Lower leg skin (tissue), 4 donors: ENCODE measurements around the gene RNASE9. TPM values are rescaled to one million over a fixed set of nuclear protein-coding genes. Genes with fewer than 3 reads are reported as not detected.

ENCODE experiments used
- DNase-seq, 2 donors: peaks; one replicate each; pipeline ENCODE4 v3.0.0-alpha.2; 2019; ENCODE audit warnings: low spot score in 2 of 2
- H3K4me3 ChIP-seq: fragments of 200-600 bp; sonication (generic); 2 replicates; pipeline ENCODE4 v1.5.1; 2017; ENCODE audit warnings: mild to moderate bottlenecking, low read depth; ENCODE audit not compliant: poor library complexity, severe bottlenecking
- POLR2A ChIP-seq, 2 donors: fragments of 450-650 bp; IDR thresholded peaks; one replicate each; pipeline ENCODE4 v1.6.1; 2016 to 2017; ENCODE audit warnings: antibody characterized with exemption in 2 of 2, mild to moderate bottlenecking in 1 of 2, moderate library complexity in 1 of 2
- WGBS, 2 donors: methylation state at CpG; one replicate each; pipeline ENCODE4 v1.1.5; 2018; 5-methylcytosine and 5-hydroxymethylcytosine counted together
- intact Hi-C: fragments of 100-400 bp; cut with DNase I; formaldehyde crosslinking; loops from one replicate; pipeline ENCODE4 v1.15.0; 2023; ENCODE audit warnings: low total_unique reads
- total RNA-seq, 4 donors: library from RNA; depleted of rRNA; stranded (reverse); fragments of >200 nt; gene quantifications; one replicate each; pipeline ENCODE4 v1.1.0, GENCODE V29; 2016
- TF ChIP-seq, protein P1 (sequence below), 3 donors: fragments of 450-650 bp; IDR thresholded peaks; one replicate each; pipeline ENCODE4 v1.5.1; 2016; ENCODE audit warnings: antibody characterized with exemption in 3 of 3, mild to moderate bottlenecking in 3 of 3, moderate library complexity in 2 of 3

The RNASE9 gene
- total RNA-seq, 4 donors from 2014 or later: not detected

DNA sequence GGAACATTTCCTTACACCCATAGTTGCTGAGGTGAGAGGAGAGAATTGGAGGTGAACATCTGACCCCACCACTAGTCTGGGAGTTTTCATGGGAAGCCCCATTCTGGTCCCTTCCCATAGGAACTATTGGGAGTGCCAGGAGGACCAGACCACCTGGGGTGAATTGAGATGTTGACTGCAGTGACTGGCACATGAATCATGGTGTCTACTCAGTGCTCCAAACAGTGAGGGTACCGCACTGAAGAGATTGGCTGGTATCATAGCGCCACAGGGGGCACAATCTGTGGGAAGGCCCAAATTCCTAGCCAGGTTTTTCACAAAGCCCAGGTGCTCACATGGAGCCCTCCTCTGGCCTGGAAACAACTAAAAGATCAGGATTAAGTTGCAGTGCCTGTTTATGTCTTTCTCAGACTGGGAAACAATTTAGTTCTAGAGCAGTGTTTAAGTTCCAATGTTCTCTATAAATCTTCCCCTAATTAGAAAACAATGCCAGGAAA lies 3.7 kb upstream of the RNASE9 start:
- 75 to 95% methylated on average over 2 of the region's 2 CpGs for WGBS, 2 donors
- TF ChIP-seq POLR2A (IDR thresholded peaks at IDR 0.05): no peak
- TF ChIP-seq, protein P1, sequence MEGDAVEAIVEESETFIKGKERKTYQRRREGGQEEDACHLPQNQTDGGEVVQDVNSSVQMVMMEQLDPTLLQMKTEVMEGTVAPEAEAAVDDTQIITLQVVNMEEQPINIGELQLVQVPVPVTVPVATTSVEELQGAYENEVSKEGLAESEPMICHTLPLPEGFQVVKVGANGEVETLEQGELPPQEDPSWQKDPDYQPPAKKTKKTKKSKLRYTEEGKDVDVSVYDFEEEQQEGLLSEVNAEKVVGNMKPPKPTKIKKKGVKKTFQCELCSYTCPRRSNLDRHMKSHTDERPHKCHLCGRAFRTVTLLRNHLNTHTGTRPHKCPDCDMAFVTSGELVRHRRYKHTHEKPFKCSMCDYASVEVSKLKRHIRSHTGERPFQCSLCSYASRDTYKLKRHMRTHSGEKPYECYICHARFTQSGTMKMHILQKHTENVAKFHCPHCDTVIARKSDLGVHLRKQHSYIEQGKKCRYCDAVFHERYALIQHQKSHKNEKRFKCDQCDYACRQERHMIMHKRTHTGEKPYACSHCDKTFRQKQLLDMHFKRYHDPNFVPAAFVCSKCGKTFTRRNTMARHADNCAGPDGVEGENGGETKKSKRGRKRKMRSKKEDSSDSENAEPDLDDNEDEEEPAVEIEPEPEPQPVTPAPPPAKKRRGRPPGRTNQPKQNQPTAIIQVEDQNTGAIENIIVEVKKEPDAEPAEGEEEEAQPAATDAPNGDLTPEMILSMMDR (IDR thresholded peaks at IDR 0.05): no peak
- no peak overlapping the region for H3K4me3 ChIP-seq
- no peak for DNase-seq
- intact Hi-C loops: no loop called here

DNA sequence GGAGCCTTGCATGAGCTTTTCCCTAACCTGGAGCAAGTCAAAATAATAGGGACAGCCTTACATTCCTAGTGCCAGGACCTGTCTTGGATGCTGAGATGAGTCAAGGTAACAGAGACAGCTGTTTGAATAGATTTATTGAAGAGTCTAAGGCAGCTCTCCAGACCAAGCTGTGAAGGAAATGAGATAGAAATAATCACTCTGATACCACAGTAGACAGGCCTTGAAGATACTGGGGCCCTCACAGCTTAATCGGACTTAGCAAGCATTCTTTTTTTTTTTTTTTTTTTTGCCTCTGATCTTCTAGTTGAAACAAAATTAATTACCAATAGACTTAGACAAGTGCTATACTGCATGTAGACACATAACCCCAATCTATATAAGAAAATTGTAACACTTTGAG lies 3.1 kb upstream of the RNASE9 start:
- WGBS, 2 donors: 70 to 81% methylated on average over 1 of the region's 1 CpG
- DNase-seq: no peak
- H3K4me3 ChIP-seq: no peak overlapping the region
- intact Hi-C loops: no loop called here
- no peak for TF ChIP-seq POLR2A (IDR thresholded peaks at IDR 0.05)
- TF ChIP-seq, protein P1 (IDR thresholded peaks at IDR 0.05): no peak

DNA sequence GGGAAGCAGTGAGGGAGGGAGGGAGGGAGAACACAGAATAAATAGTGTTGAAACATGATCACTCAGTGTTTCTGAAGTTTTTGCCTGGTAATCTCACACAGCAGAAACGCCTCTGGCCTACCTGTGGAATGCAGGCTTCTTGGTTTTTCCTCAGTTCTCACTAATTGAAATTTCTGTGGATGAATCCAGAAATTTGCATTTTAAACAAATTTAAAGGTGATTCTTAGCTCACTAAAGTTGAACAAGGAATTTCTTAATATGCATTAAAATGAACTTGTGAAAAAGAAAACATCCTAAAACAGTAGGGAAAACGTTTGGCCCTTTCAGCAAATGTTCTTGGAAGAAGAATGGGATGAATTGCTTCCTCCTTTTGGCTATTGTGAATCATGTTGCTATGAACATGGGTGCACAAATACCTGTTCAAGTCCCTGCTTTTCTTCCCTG lies 1.4 kb downstream of the RNASE9 start:
- TF ChIP-seq, protein P1 (IDR thresholded peaks at IDR 0.05): no peak
- TF ChIP-seq POLR2A (IDR thresholded peaks at IDR 0.05): no peak
- 37 to 40% methylated on average over 2 of the region's 2 CpGs for WGBS, 2 donors
- DNase-seq: no peak
- intact Hi-C loops: no loop called here
- H3K4me3 ChIP-seq: no peak overlapping the region

DNA sequence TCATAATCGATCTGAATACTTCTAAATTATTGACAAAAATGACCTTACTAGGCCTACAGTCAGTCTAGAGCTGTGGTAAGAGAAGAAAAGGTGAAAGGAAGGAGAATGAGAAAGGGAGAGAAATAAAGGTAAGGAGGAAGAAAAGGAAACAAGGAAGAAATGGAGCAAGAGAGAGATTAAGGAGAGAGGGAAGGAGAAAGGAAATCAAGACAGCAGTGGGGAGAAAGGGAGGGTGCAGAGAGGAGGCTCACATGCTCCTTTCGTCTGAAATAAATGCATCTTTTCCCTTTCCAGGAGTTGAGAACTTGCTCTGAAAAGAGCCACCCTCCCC lies 3.7 kb downstream of the RNASE9 start:
- intact Hi-C loops: no loop called here
- no peak for DNase-seq
- H3K4me3 ChIP-seq: no peak overlapping the region
- 65 to 71% methylated on average over 2 of the region's 2 CpGs for WGBS, 2 donors
- TF ChIP-seq, protein P1 (IDR thresholded peaks at IDR 0.05): no peak
- TF ChIP-seq POLR2A (IDR thresholded peaks at IDR 0.05): no peak

DNA sequence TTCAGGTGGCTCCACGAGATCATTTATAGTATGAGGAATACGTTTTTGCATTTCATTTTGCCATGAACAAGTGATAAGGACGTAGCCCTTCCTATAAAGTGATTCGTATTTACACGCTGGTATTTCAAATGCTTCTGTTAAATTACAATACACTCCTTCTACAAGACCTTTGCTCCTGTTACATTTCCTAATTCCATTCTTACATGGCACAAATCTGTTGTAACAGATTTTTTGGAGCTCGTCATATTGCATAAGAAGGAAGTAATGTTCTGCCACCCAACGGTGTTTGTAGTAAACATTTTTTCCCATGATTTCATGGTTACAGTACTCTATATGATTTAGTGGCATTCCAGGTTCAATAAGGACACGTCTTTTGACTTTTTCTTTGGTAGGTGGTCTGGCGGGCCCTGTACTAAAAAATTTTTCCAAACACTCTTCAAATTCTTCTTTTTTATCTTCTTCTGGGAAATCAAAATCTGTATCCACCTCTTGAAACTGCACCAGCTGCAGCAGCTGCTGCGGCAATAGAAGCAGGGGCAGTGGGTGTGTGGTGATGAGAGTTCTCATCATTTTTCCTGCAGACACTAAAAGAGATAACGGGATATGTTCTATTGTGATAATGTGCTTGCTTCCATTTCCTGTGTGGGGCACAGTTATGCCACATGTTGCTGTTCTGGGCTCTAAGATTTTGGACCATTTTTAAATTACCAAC lies 4.2 kb downstream of the RNASE9 start:
- WGBS, 2 donors: 81% methylated on average over 11 of the region's 11 CpGs
- no peak for DNase-seq

More for the DNA sequence above, 4.2 kb downstream of the RNASE9 start:
- intact Hi-C loops: no loop called here
- H3K4me3 ChIP-seq: no peak overlapping the region
- no peak for TF ChIP-seq POLR2A (IDR thresholded peaks at IDR 0.05)
- TF ChIP-seq, protein P1 (IDR thresholded peaks at IDR 0.05): no peak
